Measurements from ENCODE around the gene UNCX.

Gene UNCX

GRCh38 chr7:1211611-1212010 lies 21.1 kb upstream of the UNCX start:
- TF ChIP-seq CTCF (IDR thresholded peaks at IDR 0.05): no peak

GRCh38 chr7:1214516-1214915 lies 18.2 kb upstream of the UNCX start:
- no peak for TF ChIP-seq CTCF (IDR thresholded peaks at IDR 0.05)

- TF ChIP-seq CTCF (IDR thresholded peaks at IDR 0.05): no peak
Observed at GRCh38 chr7:1218541-1219165, 14.0 kb upstream of the UNCX start.

GRCh38 chr7:1219498-1219897 lies 13.2 kb upstream of the UNCX start:
- no peak for TF ChIP-seq CTCF (IDR thresholded peaks at IDR 0.05)

GRCh38 chr7:1220000-1220726 lies 12.5 kb upstream of the UNCX start:
- TF ChIP-seq CTCF (IDR thresholded peaks at IDR 0.05): no peak

- TF ChIP-seq CTCF (IDR thresholded peaks at IDR 0.05): no peak
Observed at GRCh38 chr7:1220977-1221745, 11.5 kb upstream of the UNCX start.

- no peak for TF ChIP-seq CTCF (IDR thresholded peaks at IDR 0.05)
Observed at GRCh38 chr7:1223196-1223981, 9.3 kb upstream of the UNCX start.
